ENCODE measurements around the gene VSTM2L. TPM values are rescaled to one million over a fixed set of nuclear protein-coding genes. Genes with fewer than 3 reads are reported as not detected.

VSTM2L gene
- total RNA-seq, 1 donor from 2014 or later, result 15.9 TPM

DNA sequence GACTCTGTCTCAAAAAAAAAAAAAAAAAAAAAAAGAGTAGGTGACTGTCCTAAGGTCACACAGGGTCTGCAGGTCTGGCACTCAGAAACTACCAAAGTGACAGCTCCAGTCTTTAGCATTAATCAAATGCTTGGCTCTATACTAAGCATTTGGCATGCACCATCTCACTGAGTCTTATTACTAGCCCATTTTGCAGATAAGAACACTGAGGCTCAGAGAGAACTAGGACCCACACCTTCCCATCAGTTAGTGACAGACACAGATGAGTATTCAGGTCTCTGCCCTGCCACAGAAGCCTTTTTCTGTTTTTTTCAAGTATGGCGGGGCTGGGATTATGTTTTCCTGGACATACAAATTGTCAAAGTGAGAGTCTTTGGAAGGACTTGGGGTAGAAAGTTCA, 23.1 kb upstream of the VSTM2L start:
- peaks cover 4% of the 10 kb centered on the region for H3K36me3 Mint-ChIP-seq (ENCODE audit: unreplicated experiment)
- H3K9me3 Mint-ChIP-seq (ENCODE audit: unreplicated experiment), result peaks cover 18% of the 10 kb centered on the region
- H3K4me1 Mint-ChIP-seq (ENCODE audit: low read depth, unreplicated experiment), result peaks cover 47% of the 10 kb centered on the region
- no peak for DNase-seq
- TF ChIP-seq, protein P1, sequence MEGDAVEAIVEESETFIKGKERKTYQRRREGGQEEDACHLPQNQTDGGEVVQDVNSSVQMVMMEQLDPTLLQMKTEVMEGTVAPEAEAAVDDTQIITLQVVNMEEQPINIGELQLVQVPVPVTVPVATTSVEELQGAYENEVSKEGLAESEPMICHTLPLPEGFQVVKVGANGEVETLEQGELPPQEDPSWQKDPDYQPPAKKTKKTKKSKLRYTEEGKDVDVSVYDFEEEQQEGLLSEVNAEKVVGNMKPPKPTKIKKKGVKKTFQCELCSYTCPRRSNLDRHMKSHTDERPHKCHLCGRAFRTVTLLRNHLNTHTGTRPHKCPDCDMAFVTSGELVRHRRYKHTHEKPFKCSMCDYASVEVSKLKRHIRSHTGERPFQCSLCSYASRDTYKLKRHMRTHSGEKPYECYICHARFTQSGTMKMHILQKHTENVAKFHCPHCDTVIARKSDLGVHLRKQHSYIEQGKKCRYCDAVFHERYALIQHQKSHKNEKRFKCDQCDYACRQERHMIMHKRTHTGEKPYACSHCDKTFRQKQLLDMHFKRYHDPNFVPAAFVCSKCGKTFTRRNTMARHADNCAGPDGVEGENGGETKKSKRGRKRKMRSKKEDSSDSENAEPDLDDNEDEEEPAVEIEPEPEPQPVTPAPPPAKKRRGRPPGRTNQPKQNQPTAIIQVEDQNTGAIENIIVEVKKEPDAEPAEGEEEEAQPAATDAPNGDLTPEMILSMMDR (IDR thresholded peaks at IDR 0.05; ENCODE audit: partially characterized antibody, unreplicated experiment), result no peak
- no peak overlapping the region for H3K4me3 Mint-ChIP-seq (ENCODE audit: unreplicated experiment)
- peaks cover 19% of the 10 kb centered on the region for H3K27me3 Mint-ChIP-seq (ENCODE audit: unreplicated experiment)
- peak overlapping the region; percentile 73 for H3K27ac Mint-ChIP-seq (ENCODE audit: unreplicated experiment)

DNA sequence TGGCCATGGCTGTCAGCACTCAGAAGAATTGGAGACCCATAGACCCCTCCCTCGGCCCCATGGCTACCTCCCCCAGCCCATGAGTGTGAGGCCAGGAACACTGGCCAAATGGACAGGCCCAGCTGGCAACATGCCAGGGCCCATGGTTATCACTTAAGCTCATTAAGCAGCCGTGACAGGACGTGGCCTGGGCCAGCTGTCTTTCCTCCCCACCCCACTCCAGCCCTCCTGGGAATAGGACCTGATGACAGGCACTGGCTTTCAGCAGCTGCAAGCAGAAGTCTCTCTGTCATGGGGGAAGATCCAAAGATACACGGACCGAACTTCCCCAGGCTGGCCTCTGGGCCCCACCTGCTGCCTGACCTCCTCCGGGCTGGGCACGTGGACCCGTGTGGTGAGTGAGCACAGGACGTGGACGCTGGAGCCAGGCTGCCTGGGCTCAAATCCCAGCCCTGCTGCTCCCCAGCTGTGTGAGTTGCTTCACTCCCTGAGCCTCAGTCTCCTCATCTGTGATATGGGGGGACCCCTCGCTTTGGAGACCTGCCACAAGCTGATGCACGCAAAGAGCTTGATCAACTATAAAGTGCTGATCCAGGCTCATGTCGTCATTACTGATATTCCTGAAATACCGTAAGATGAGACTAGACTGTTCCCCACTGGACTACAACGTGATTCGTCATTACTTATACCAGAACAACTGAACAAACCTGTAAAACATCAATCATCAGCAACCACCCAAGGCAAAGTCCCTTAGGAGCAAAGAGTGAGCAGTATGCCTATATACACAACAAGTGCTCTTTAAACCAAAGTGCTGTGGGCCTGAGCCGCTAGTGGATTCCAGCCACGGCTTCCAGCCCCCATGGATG, 22.0 kb upstream of the VSTM2L start:
- DNase-seq, result peak; percentile 95
- peaks cover 42% of the 10 kb centered on the region for H3K4me1 Mint-ChIP-seq (ENCODE audit: low read depth, unreplicated experiment)
- TF ChIP-seq, protein P1 (IDR thresholded peaks at IDR 0.05; ENCODE audit: partially characterized antibody, unreplicated experiment), result no peak
- peaks cover 18% of the 10 kb centered on the region for H3K9me3 Mint-ChIP-seq (ENCODE audit: unreplicated experiment)
- peak overlapping the region; percentile 88 for H3K27ac Mint-ChIP-seq (ENCODE audit: unreplicated experiment)
- H3K27me3 Mint-ChIP-seq (ENCODE audit: unreplicated experiment), result peaks cover 15% of the 10 kb centered on the region
- H3K36me3 Mint-ChIP-seq (ENCODE audit: unreplicated experiment), result peaks cover 4% of the 10 kb centered on the region
- H3K4me3 Mint-ChIP-seq (ENCODE audit: unreplicated experiment), result peak overlapping the region; percentile 13

DNA sequence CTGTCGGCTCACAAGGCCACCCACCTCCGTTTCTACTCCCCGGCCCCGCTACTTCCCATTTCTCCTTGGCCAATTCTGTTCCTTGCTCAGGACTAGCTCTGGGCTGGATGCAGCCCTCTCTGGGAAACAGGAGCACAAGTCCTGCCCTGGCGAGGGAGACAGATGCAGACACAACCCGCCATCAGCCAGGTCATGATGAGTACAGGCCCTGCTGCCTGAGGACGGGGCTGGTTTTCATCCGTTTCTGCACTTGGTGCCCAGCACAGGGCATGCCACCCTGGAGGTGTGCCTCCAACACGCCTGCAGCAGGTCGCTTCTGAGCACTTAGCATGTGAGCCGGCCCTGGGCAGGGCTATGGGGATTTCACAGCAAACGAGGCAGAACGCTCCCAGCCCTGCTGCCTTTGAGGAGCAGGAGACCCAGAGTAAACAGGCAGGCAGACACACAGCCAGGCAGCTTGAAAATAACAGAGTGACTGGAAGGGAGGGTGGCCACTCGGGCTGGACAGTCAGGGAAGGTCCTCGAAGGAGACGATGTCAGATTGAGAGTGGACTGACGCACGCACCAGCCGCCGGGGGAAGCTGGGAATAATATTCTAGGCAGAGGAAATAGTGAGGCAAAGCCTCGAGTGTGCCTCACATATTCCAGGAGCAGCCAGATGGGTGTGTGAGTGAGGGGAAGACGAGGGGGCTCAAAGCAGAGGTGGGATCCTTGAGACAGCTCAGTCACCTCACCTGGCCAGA, 21.2 kb upstream of the VSTM2L start:
- Mint-ChIP-seq H3K4me3 (ENCODE audit: unreplicated experiment) (peak overlapping the region; percentile 27), H3K27ac (ENCODE audit: unreplicated experiment) (peak overlapping the region; percentile 88), H3K27me3 (ENCODE audit: unreplicated experiment) (peaks cover 13% of the 10 kb centered on the region), H3K9me3 (ENCODE audit: unreplicated experiment) (peaks cover 14% of the 10 kb centered on the region), H3K4me1 (ENCODE audit: low read depth, unreplicated experiment) (peaks cover 38% of the 10 kb centered on the region), H3K36me3 (ENCODE audit: unreplicated experiment) (no peaks in the 10 kb centered on the region)
- DNase-seq, result no peak
- TF ChIP-seq, protein P1 (IDR thresholded peaks at IDR 0.05; ENCODE audit: partially characterized antibody, unreplicated experiment), result no peak

DNA sequence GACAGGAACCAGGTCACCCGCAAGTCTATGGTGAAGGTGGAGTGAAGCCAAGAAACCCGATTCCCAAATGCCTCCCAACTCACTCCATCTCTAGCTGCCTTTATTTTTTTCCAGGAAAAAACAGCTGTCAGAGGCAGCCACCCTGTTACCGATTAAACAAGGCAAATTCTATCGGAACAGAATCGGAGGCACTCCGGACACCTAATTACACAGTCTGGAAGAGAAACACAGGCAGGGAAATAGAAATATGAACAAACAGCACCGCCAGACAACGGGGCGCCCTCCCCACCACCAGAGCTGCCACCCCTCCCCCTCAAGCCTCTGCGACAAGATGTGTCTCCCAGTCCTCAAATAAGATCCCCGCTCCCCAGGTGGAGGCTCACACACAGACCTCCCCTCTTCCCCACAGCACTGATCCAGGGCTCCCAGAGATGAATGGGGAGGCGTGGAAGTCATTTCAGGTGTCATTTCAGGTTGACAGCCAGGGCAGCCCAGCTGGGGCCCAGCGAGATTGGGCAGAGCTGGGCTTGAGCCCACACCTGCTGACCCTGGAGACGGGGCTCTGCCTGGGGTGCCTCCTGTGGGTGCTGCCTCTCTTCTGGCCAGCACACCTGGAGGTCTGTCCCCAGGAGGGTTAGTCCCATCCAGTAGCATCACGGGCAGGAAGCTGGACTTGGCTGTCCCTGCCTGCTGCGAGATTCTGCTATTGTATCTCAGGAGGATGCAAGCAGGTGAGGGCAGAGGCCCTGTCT, 19.8 kb upstream of the VSTM2L start:
- Mint-ChIP-seq H3K27ac (ENCODE audit: unreplicated experiment) (peak overlapping the region; percentile 5), H3K9me3 (ENCODE audit: unreplicated experiment) (peaks cover 16% of the 10 kb centered on the region), H3K36me3 (ENCODE audit: unreplicated experiment) (no peaks in the 10 kb centered on the region), H3K4me1 (ENCODE audit: low read depth, unreplicated experiment) (peaks cover 39% of the 10 kb centered on the region), H3K27me3 (ENCODE audit: unreplicated experiment) (peaks cover 17% of the 10 kb centered on the region), H3K4me3 (ENCODE audit: unreplicated experiment) (no peak overlapping the region)
- DNase-seq, result no peak
- TF ChIP-seq, protein P1 (IDR thresholded peaks at IDR 0.05; ENCODE audit: partially characterized antibody, unreplicated experiment), result no peak

All from glutamatergic neuron (in vitro differentiated cells).